AG09319 (cell line): ENCODE results near the gene SLX4IP.

Source experiments
- DNase-seq: peaks from one replicate; pipeline ENCODE4 v3.0.0-alpha.2; 2010; ENCODE audit warnings: low read depth; ENCODE audit errors: extremely low read depth
- CTCF ChIP-seq: IDR thresholded peaks from 2 replicates; pipeline ENCODE4 v1.5.1; 2011; ENCODE audit warnings: low read depth, mild to moderate bottlenecking, inconsistent platforms, low read length, moderate library complexity

SLX4IP gene

GRCh38 chr20:10497283-10497682 lies 62.2 kb downstream of the SLX4IP start:
- DNase-seq, result no peak
- TF ChIP-seq CTCF, result no peak

- DNase-seq, result no peak
- no peak for TF ChIP-seq CTCF
Observed at GRCh38 chr20:10497791-10498190, 62.7 kb downstream of the SLX4IP start.

GRCh38 chr20:10498200-10498599 lies 63.1 kb downstream of the SLX4IP start:
- DNase-seq, result no peak

GRCh38 chr20:10501402-10501801 lies 66.3 kb downstream of the SLX4IP start:
- no peak for TF ChIP-seq CTCF
- DNase-seq, result no peak

More at GRCh38 chr20:10498200-10498599, 63.1 kb downstream of the SLX4IP start:
- no peak for TF ChIP-seq CTCF

- no peak for TF ChIP-seq CTCF
- DNase-seq, result no peak
Observed at GRCh38 chr20:10502098-10502526, 67.0 kb downstream of the SLX4IP start.

- TF ChIP-seq CTCF, result no peak
Observed at GRCh38 chr20:10504608-10504993, 69.5 kb downstream of the SLX4IP start.

GRCh38 chr20:10504994-10505730 lies 70.1 kb downstream of the SLX4IP start:
- no peak for DNase-seq

More at GRCh38 chr20:10504608-10504993, 69.5 kb downstream of the SLX4IP start:
- no peak for DNase-seq

More at GRCh38 chr20:10504994-10505730, 70.1 kb downstream of the SLX4IP start:
- no peak for TF ChIP-seq CTCF
